ENCODE data around the gene SRP14. TPM values are rescaled to one million over a fixed set of nuclear protein-coding genes. Genes with fewer than 3 reads are reported as not detected.

Gene SRP14
- total RNA-seq, 1 donor from 2014 or later: 153 TPM

DNA sequence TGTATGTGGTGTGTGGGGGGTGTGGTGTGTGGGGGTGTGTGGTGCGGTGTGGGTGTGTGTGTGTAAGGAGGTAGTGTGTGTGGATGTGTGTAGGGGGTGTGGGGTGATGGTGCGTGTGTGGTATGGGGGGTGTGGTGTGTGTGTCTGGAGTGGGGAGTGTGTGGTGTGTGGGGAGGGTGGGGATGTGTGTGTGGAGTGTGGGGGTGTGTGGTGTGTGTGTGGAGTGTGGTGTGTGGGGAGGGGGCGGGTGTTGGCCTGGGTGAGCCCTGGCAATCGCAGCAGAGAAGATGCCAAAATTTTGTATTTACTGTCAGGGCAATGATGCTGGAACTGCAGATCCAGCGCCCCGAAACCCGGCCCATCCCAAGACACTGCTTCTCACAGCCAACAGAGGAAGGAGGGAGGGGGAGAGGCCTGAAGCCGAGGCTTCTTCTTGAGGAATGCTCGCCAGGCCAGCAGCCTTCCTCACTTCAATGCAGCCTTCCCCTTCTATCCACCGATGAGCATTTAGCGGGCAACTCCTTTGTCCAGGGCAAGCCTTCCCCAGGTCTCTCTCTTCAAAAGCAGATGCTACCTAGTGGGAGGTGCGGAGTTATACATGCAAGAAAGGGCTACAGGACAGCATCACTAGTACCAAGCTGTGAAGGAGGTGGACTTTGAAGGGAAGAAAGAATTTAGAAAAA lies 11.9 kb upstream of the SRP14 start:
- Mint-ChIP-seq H3K36me3 (ENCODE audit: low read depth) (peaks cover 11% of the 10 kb centered on the region), H3K27me3 (no peaks in the 10 kb centered on the region), H3K9me3 (peaks cover 4% of the 10 kb centered on the region), H3K4me3 (no peak overlapping the region), H3K27ac (no peak overlapping the region), H3K4me1 (peaks cover 76% of the 10 kb centered on the region)
- no peak for DNase-seq
- intact Hi-C loops (cut with micrococcal nuclease): no loop called here

DNA sequence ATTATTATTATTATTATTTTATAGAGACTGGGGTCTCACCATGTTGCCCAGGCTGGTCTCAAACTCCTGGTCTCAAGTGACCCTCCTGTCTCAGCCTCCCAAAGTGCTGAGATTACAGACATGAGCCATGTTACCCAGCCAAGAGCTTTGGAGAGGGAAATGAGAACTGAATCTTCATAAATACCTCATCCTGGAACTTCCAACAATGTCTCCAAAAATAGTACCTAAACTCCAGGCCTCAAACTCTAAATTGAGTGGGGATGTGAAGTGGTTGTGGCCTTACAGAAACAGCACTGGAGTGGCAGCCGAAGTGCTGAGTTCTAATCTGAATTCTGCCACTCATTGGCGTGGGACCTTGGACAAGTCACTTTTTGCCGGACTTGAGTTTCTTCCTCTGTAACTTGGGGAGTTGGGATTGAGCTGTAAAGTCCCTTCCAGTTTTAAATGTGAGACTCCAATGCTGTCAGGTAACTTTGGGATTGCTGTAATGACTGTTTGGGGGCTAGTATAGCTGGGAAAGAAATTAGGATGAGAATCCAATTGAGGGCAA lies 10.0 kb upstream of the SRP14 start:
- Mint-ChIP-seq H3K36me3 (ENCODE audit: low read depth) (peaks cover 11% of the 10 kb centered on the region), H3K27me3 (no peaks in the 10 kb centered on the region), H3K27ac (peak overlapping the region; percentile 1), H3K9me3 (peaks cover 4% of the 10 kb centered on the region), H3K4me1 (peaks cover 77% of the 10 kb centered on the region), H3K4me3 (no peak overlapping the region)
- intact Hi-C loops (cut with micrococcal nuclease): loop anchor here (5.0 kb wide), 1 partner anchor 273 kb away; the partner anchor contains the start of gene INAFM2
- DNase-seq: no peak

DNA sequence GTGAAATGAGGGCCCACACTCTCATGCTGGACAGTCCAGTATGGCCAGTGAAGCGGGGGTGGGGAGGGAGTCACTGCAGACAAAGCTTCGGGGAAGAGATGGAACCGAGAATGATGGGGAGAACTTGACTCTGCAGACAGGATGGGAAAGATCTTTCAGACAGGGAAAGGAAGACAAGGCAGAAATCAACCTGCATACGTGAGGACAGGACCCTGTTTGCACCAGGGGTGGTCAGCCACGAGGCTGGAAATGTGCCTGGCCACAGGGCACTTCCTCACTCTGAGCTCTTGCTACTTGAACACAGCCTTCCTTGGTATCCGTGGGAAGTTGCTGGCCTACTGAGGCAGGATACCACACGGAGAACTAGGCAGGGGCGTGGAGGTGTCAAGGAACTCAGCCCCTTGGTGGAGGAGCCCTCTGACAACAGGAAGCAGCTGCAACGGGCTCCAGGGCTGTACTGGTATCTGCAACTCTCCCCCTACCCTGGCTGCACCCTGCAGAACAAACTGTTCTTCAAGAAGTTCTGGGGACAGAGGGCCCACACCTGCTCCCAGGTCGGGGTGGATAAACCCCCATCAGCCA lies 9.3 kb upstream of the SRP14 start:
- Mint-ChIP-seq H3K36me3 (ENCODE audit: low read depth) (peaks cover 8% of the 10 kb centered on the region), H3K27me3 (no peaks in the 10 kb centered on the region), H3K9me3 (peaks cover 4% of the 10 kb centered on the region), H3K4me3 (peak overlapping the region; percentile 77), H3K4me1 (peaks cover 71% of the 10 kb centered on the region), H3K27ac (peak overlapping the region; percentile 97)
- intact Hi-C loops (cut with micrococcal nuclease): loop anchor here (5.0 kb wide), 1 partner anchor 274 kb away; the partner anchor contains the start of gene INAFM2
- peak; percentile 80 for DNase-seq

DNA sequence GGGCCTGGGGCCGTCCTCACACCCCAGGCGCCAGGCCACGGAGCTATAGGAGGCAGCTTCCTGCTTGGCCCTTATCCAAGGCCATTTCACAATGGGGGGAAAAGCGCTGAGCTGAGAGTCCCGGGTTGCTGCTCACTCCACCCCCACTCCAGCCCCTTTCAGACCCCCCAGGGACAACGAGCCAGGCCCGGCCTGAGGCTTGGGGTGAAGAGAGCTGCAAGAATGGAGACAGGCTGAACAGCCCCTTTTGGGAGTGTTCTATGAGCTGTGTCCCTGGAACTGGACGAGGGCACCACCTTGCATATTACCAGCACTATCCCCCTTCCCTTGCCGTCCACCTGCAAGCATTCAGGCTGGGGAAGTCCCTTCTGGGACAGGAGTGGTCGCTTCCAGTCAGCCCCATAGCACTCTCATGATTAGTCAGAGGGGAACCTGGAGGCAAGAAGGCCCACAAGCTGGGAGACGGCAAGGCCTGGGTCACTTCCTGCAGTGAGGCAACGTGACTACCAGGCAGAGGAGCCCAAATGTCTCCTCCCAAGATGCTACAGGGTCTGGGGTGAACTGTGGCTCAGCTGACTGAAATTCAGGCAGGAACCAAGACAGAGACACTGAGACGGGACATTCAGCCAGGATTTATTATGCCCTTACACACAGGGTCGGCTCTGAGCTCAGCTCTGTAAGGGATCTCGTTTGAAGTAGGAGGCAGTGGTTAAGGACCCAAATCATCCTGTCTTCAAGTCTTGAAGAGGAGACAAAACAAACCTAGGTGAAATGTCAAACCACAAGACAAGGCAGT lies 8.6 kb upstream of the SRP14 start:
- peak; percentile 90 for DNase-seq
- intact Hi-C loops (cut with micrococcal nuclease): loop anchor here (1.0 to 5.0 kb wide), 4 partner anchors 17 to 275 kb away; partner anchors contain the start of gene INAFM2
- peak overlapping the region; percentile 77 for H3K4me3 Mint-ChIP-seq
- H3K4me1 Mint-ChIP-seq: peaks cover 68% of the 10 kb centered on the region
- H3K9me3 Mint-ChIP-seq: peaks cover 4% of the 10 kb centered on the region
- H3K27me3 Mint-ChIP-seq: no peaks in the 10 kb centered on the region
- H3K27ac Mint-ChIP-seq: peak overlapping the region; percentile 97
- H3K36me3 Mint-ChIP-seq (ENCODE audit: low read depth): peaks cover 8% of the 10 kb centered on the region

DNA sequence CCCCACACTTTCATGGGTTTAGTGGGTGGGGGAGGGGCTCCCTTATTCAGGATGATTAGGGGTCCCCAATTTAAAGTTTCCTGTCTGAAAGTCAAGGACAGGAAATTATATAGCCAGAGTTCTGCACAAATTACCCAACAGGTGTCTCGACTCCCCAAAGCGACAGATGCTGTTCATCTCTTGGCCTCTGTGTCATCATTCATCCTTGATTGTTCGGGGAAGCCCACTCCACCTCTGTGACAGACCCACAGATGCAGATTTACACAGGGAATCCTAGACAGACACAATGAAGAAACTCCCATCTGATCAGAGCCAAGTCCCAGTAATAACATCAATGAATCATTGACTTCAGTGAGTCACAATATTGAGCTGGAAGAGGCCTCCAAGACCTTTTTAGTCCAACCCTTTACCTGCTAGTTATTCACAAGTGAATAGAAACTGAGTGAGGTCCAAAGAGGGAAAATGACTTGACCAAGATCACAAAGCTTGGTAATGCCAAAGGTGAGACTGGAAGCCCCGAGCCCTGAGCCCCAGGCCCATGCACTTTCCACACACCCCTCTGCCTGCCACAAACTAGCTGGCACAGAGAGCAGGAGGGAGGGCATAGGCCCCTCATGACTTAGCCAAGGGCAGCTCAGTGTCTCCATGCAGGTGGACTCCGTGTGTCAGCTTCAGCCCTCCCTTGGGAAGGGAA lies 7.9 kb upstream of the SRP14 start:
- H3K36me3 Mint-ChIP-seq (ENCODE audit: low read depth): peaks cover 8% of the 10 kb centered on the region
- peak overlapping the region; percentile 59 for H3K4me3 Mint-ChIP-seq
- DNase-seq: no peak
- no peaks in the 10 kb centered on the region for H3K27me3 Mint-ChIP-seq
- intact Hi-C loops (cut with micrococcal nuclease): loop anchor here (1.0 to 5.0 kb wide), 4 partner anchors 17 to 275 kb away; partner anchors contain the start of gene INAFM2
- H3K4me1 Mint-ChIP-seq: peaks cover 62% of the 10 kb centered on the region
- H3K27ac Mint-ChIP-seq: peak overlapping the region; percentile 97
- peaks cover 4% of the 10 kb centered on the region for H3K9me3 Mint-ChIP-seq

DNA sequence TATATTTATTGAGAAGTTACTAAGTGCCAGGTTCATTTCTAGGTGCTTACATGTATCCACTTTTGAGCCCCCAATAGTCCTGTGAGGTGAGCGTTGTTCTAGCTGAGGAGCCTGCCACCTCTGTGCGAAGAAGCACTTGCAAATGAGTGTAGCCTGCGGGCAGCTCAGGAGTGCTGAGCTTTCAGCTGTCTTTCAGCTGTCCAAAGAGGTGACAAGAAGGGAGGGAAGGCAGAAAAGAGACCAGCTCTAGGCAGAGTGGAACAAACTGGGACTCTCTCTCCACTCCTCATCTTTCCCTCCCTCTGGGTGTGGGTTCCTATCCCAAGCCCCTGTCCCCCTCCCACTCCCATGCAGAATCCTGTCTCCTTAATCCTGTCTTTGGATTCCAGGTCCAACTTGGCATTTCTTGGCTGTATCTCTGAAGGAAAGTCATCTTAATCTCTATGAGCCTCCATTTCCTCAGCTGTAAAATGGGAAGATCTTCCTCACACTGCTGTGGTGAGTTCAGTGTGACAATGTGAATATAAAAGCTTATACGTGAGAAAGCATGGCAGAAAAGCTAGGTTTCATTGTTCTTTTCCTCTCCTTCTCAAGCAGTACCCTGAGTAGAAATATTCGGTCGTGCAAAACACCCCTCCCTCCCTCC lies 6.7 kb upstream of the SRP14 start:
- no peak overlapping the region for H3K4me3 Mint-ChIP-seq
- peak overlapping the region; percentile 85 for H3K27ac Mint-ChIP-seq
- peaks cover 68% of the 10 kb centered on the region for H3K4me1 Mint-ChIP-seq
- no peaks in the 10 kb centered on the region for H3K27me3 Mint-ChIP-seq
- peaks cover 8% of the 10 kb centered on the region for H3K36me3 Mint-ChIP-seq (ENCODE audit: low read depth)
- DNase-seq: no peak
- intact Hi-C loops (cut with micrococcal nuclease): loop anchor here (1.0 to 5.0 kb wide), 3 partner anchors 53 to 277 kb away; partner anchors contain the start of gene INAFM2
- H3K9me3 Mint-ChIP-seq: peaks cover 4% of the 10 kb centered on the region

DNA sequence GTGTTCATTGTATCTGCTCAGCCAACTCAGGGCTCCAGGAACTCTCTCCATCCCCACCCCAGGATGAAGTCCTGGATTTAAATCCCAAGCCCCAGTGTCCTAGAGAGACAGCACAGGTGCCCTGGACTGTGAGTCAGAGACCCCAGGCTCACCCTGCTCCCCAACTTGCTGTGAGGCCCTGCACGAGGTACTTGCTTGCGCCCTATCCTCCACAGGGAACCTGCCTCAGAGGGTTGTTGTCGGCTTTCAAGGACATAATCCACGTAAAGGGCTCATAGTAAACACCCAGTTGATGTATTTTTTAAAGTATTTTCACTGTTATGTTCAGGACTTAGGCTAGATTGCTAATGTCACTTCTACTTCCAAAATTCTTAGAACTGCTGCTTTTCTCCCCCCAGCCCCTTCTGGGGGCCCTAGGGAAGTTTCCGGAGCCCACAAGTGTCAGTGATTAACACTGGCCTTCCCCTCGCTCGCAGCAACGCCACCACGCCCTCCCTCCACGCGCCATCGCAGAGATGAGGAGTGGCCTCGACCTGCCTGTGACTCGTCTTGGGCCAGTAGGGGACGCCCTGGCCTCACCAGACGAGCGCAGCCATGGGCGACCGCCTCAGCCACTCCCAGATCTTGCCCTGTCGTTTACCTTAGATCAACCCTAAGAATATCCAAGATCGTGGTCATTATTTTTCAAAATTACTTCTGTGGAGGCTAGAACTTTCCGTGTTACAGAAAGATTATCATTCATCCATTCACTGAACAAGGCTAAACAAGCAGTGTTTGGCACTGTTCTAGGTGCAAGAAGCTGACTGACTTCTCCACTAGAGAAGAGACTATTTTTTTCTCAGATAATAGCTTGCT lies 6.0 kb upstream of the SRP14 start:
- H3K27ac Mint-ChIP-seq: peak overlapping the region; percentile 85
- peak overlapping the region; percentile 64 for H3K4me3 Mint-ChIP-seq
- H3K27me3 Mint-ChIP-seq: no peaks in the 10 kb centered on the region
- intact Hi-C loops (cut with micrococcal nuclease): loop anchor here (1.0 to 5.0 kb wide), 3 partner anchors 54 to 277 kb away; partner anchors contain the start of gene INAFM2
- H3K36me3 Mint-ChIP-seq (ENCODE audit: low read depth): peaks cover 4% of the 10 kb centered on the region
- peaks cover 69% of the 10 kb centered on the region for H3K4me1 Mint-ChIP-seq
- no peaks in the 10 kb centered on the region for H3K9me3 Mint-ChIP-seq
- peak; percentile 95 for DNase-seq

DNA sequence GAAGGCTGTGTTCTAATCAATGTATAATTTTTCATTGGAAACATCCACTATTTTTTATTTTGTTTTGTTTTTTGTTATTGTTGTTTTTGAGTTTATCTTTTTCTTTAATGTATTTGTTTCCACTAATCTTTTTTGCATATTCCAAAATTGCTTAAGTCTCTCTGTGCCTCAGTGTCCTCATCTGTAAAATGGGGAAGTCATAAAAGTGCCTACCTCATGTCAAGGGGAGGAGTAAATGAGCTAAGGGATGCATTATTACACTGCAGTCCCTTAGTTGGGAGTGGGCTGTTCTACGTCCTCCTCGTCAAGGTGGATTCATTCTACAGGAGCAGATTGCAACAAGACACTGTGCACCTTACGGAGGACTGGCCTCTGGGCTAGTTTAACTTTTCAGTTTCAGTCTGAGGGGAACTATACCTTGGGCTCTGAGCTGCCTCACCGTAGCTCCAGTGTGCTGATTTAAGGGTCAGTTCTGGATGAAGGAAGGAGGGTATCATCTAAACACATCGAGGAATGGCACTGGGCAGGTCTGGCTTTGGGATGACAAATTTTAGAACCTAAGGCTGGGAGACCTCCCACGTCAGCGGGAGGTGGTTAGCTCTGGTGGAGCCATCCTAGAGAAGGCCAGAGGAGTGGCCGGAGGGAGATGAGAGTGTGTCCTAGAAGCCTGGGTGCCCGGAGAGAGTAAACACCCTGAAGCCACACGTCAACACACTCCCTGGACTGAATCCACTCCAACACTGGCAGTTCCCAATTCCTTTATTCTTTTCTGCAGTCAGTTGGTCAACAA lies 5.1 kb upstream of the SRP14 start:
- Mint-ChIP-seq H3K4me1 (peaks cover 62% of the 10 kb centered on the region), H3K9me3 (no peaks in the 10 kb centered on the region), H3K27ac (peak overlapping the region; percentile 85), H3K36me3 (ENCODE audit: low read depth) (peaks cover 4% of the 10 kb centered on the region), H3K4me3 (peak overlapping the region; percentile 64), H3K27me3 (no peaks in the 10 kb centered on the region)
- intact Hi-C loops (cut with micrococcal nuclease): loop anchor here (2.0 kb wide), 1 partner anchor 55 kb away; no protein-coding TSS in a partner anchor
- DNase-seq: no peak

DNA sequence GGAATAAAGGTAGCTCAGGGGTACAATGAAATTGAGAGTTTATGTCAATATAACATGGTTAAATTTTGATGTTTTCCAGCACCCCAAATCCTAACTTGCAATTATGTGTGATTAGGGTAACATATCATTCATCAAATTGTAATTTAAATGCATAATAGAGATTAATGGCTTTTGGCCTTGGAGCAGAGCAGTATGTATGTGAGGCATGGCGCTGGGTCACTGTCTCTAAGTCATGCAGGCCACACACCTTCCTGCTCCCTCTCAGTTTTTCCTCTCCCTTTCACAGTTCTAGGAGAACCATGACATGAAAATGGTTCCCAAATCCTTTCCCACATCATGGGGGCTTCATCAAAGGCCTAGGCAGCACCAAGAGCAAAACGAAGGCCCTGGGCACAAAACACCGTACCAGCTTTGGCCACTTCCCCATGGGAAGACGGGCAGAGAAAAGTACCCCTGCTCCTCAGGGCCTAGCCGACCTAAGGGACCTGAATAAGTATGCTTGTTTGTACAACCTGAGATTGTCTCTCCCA lies 3.9 kb upstream of the SRP14 start:
- H3K4me1 Mint-ChIP-seq: peaks cover 56% of the 10 kb centered on the region
- intact Hi-C loops (cut with micrococcal nuclease): no loop called here
- no peak overlapping the region for H3K4me3 Mint-ChIP-seq
- DNase-seq: no peak
- peaks cover 12% of the 10 kb centered on the region for H3K36me3 Mint-ChIP-seq (ENCODE audit: low read depth)
- no peaks in the 10 kb centered on the region for H3K27me3 Mint-ChIP-seq
- no peak overlapping the region for H3K27ac Mint-ChIP-seq
- no peaks in the 10 kb centered on the region for H3K9me3 Mint-ChIP-seq

DNA sequence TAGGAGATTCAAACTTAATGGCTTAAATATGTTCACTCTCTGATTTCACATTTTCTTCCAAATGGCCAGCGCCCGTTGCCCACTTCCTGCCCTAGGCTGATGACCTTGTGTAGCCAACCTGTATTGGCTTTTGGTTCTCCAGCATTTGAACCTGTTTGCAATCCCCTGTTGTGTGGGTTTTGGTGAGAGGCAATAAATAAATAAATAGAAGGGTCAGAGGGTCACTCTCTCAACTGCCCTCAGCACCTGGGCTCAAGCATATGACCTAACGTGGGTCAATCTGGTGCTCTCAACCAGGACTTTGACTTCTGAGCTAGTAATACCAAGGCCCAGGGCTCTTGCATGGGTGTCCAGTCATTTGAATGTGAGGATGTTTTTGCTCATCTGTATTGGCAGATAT lies 1.8 kb upstream of the SRP14 start:
- peak overlapping the region; percentile 99 for H3K4me3 Mint-ChIP-seq
- H3K36me3 Mint-ChIP-seq (ENCODE audit: low read depth): peaks cover 27% of the 10 kb centered on the region
- DNase-seq: no peak
- intact Hi-C loops (cut with micrococcal nuclease): no loop called here
- peaks cover 49% of the 10 kb centered on the region for H3K4me1 Mint-ChIP-seq
- H3K9me3 Mint-ChIP-seq: no peaks in the 10 kb centered on the region
- H3K27me3 Mint-ChIP-seq: no peaks in the 10 kb centered on the region
- no peak overlapping the region for H3K27ac Mint-ChIP-seq

DNA sequence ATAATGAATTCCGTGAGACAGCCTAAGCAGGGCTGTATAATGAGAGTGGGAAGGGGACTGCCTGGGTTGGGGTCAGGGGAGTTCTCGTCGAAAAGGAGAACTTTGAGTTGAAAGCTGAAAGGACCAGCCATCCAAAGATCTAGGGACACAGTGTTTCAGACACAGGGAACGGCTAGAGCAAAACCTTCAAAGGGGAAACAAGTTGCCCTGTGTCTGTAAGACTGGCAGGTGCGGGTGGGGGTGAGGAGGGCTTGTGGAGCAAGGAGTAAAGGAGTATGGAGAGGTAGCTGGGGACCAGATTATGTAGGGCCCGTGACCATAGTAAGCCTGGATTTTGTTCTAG lies 1.3 kb upstream of the SRP14 start:
- Mint-ChIP-seq H3K4me3 (peak overlapping the region; percentile 99), H3K4me1 (peaks cover 44% of the 10 kb centered on the region), H3K27ac (peak overlapping the region; percentile 82), H3K36me3 (ENCODE audit: low read depth) (peaks cover 30% of the 10 kb centered on the region), H3K27me3 (no peaks in the 10 kb centered on the region), H3K9me3 (no peaks in the 10 kb centered on the region)
- no peak for DNase-seq
- intact Hi-C loops (cut with micrococcal nuclease): no loop called here
